Mesendoderm (in vitro differentiated cells): ENCODE measurements around the gene KLHL29.

Experiments
- DNase-seq: peaks from one replicate; pipeline ENCODE4 v3.0.0; 2013
- H2AK5ac ChIP-seq: 2 replicates; pipeline ENCODE4 v1.6.1; 2013; ENCODE audit warnings: low read length, inconsistent platforms
- H2BK120ac ChIP-seq: 2 replicates; pipeline ENCODE4 v1.6.1; 2013; ENCODE audit warnings: low read depth, mild to moderate bottlenecking, low read length, moderate library complexity, mixed read lengths
- H2BK15ac ChIP-seq: replicated peaks from 2 replicates; pipeline ENCODE4 v1.6.1; 2013; ENCODE audit warnings: low read depth, mild to moderate bottlenecking, moderate library complexity
- H2BK5ac ChIP-seq: 2 replicates; pipeline ENCODE4 v1.6.1; 2013; ENCODE audit warnings: low read length, inconsistent platforms
- H3K18ac ChIP-seq: 2 replicates; pipeline ENCODE4 v1.6.1; 2013; ENCODE audit warnings: mild to moderate bottlenecking, low read length, mixed read lengths
- H3K23ac ChIP-seq: one replicate; pipeline ENCODE4 v1.6.1; 2013; ENCODE audit warnings: low read length
- H3K27ac ChIP-seq: 2 replicates; pipeline ENCODE4 v1.5.1; 2013; ENCODE audit warnings: low read depth, mild to moderate bottlenecking, inconsistent platforms, low read length, moderate library complexity
- H3K27me3 ChIP-seq: 2 replicates; pipeline ENCODE4 v1.6.1; 2013; ENCODE audit warnings: low read length, control low read depth, mild to moderate bottlenecking, inconsistent platforms; ENCODE audit not compliant: insufficient read depth, poor library complexity
- H3K36me3 ChIP-seq: 2 replicates; pipeline ENCODE4 v1.6.1; 2013; ENCODE audit warnings: low read length, inconsistent platforms; ENCODE audit not compliant: control insufficient read depth, insufficient read depth
- H3K4ac ChIP-seq: one replicate; pipeline ENCODE4 v1.6.1; 2013; ENCODE audit warnings: low read depth, mild to moderate bottlenecking, low read length, moderate library complexity
- H3K4me1 ChIP-seq: 2 replicates; pipeline ENCODE4 v1.6.1; 2013; ENCODE audit warnings: low read depth, low read length, inconsistent platforms; ENCODE audit not compliant: control insufficient read depth
- H3K4me2 ChIP-seq: 2 replicates; pipeline ENCODE4 v1.6.1; 2013; ENCODE audit warnings: low read length
- H3K4me3 ChIP-seq: 2 replicates; pipeline ENCODE4 v1.5.1; 2013; ENCODE audit warnings: mild to moderate bottlenecking, low read length
- H3K56ac ChIP-seq: one replicate; pipeline ENCODE4 v1.6.1; 2013; ENCODE audit warnings: low read length
- H3K79me1 ChIP-seq: 2 replicates; pipeline ENCODE4 v1.6.1; 2013; ENCODE audit warnings: low read length, inconsistent platforms
- H3K79me2 ChIP-seq: 2 replicates; pipeline ENCODE4 v1.6.1; 2013; ENCODE audit warnings: mild to moderate bottlenecking, low read length; ENCODE audit not compliant: control insufficient read depth, insufficient read depth
- H3K9ac ChIP-seq: 2 replicates; pipeline ENCODE4 v1.6.1; 2013; ENCODE audit warnings: low read length, inconsistent platforms
- H4K5ac ChIP-seq: one replicate; pipeline ENCODE4 v1.6.1; 2013; ENCODE audit warnings: low read length
- H4K8ac ChIP-seq: one replicate; pipeline ENCODE4 v1.6.1; 2013; ENCODE audit warnings: low read depth, mild to moderate bottlenecking, control low read depth, low read length, moderate library complexity
- WGBS: extraction: QIAGEN DNeasy Blood & Tissue Kit; methylation state at CpG from one replicate; pipeline ENCODE4 v1.1.7; 2013; ENCODE audit warnings: low lambda C conversion rate, missing lambda C conversion rate; ENCODE audit not compliant: insufficient coverage; ENCODE audit errors: extremely low coverage; 5-methylcytosine and 5-hydroxymethylcytosine counted together

KLHL29 gene

DNA sequence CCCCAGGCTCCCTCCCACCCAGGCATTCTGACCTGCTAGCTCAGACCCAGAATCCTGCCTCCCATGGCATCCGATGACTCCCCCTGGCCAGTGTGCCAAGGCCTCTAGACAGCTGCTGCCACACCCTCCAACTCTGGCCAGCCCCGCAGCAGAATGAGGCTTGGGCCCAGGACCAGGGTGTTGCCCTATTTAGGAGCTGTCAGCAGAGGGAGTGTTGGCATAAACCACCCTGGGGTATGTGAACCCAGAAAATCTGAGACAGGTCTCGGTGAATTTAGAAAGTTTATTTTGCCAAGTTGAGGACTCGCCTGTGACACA is 134.3 kb downstream of the KLHL29 start:
- no peak overlapping the region for H3K4me3 ChIP-seq
- no peaks in the 10 kb centered on the region for H3K79me1 ChIP-seq
- WGBS, result no CpG with 5 or more reads among the region's 4 CpGs
- H3K79me2 ChIP-seq, result no peaks in the 10 kb centered on the region
- no peak overlapping the region for H4K8ac ChIP-seq
- H2BK15ac ChIP-seq, result no peak overlapping the region
- no peak overlapping the region for H3K4ac ChIP-seq
- no peak overlapping the region for H4K5ac ChIP-seq
- H3K4me1 ChIP-seq, result no peaks in the 10 kb centered on the region
- H3K36me3 ChIP-seq, result no peaks in the 10 kb centered on the region
- H2BK5ac ChIP-seq, result no peak overlapping the region
- H3K4me2 ChIP-seq, result no peak overlapping the region
- no peak overlapping the region for H3K23ac ChIP-seq
- H3K18ac ChIP-seq, result no peak overlapping the region
- no peak for DNase-seq
- no peak overlapping the region for H3K27ac ChIP-seq
- H3K27me3 ChIP-seq, result no peaks in the 10 kb centered on the region
- no peak overlapping the region for H2BK120ac ChIP-seq
- no peak overlapping the region for H3K56ac ChIP-seq
- H3K9ac ChIP-seq, result no peak overlapping the region
- H2AK5ac ChIP-seq, result no peak overlapping the region

DNA sequence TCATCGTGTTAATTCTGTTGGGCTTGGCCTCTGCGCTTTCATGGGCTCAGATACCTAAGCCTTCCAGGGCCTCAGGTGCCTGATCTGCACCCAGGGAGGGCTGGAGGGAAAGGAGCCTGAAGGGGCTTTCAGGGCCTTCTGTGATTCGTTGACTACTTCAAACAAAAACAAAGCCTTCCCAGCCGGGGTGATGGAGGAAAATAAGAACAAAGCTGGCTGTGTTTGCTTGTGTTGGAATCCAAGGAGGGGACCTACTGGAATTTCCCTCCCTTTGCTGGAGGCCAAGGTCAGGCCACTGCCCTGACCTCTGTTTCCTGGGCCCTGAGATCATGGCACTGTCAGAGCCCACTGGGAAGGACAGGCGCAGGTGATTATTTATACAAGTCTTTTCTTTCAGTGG is 135.3 kb downstream of the KLHL29 start:
- Histone ChIP-seq H3K27ac (no peak overlapping the region), H3K36me3 (no peaks in the 10 kb centered on the region), H3K56ac (no peak overlapping the region), H2AK5ac (no peak overlapping the region), H2BK120ac (no peak overlapping the region), H3K79me2 (no peaks in the 10 kb centered on the region), H3K9ac (no peak overlapping the region), H3K23ac (no peak overlapping the region), H3K4me1 (no peaks in the 10 kb centered on the region), H3K18ac (no peak overlapping the region), H2BK15ac (no peak overlapping the region), H4K8ac (no peak overlapping the region), H4K5ac (no peak overlapping the region), H3K4ac (no peak overlapping the region), H3K79me1 (no peaks in the 10 kb centered on the region), H2BK5ac (no peak overlapping the region), H3K27me3 (no peaks in the 10 kb centered on the region), H3K4me2 (no peak overlapping the region), H3K4me3 (no peak overlapping the region)
- peak; percentile 45 for DNase-seq
- WGBS, result no CpG with 5 or more reads among the region's 5 CpGs

GRCh38 chr2:23521060-23521459 is 136.1 kb downstream of the KLHL29 start:
- Histone ChIP-seq H4K5ac (no peak overlapping the region), H2AK5ac (no peak overlapping the region), H3K4ac (no peak overlapping the region), H3K4me2 (no peak overlapping the region), H3K23ac (no peak overlapping the region), H3K4me3 (no peak overlapping the region), H3K4me1 (no peaks in the 10 kb centered on the region), H3K36me3 (no peaks in the 10 kb centered on the region), H2BK120ac (no peak overlapping the region), H2BK15ac (no peak overlapping the region), H3K79me2 (no peaks in the 10 kb centered on the region), H3K27ac (no peak overlapping the region), H3K79me1 (no peaks in the 10 kb centered on the region), H3K27me3 (no peaks in the 10 kb centered on the region), H2BK5ac (no peak overlapping the region), H3K56ac (no peak overlapping the region), H4K8ac (no peak overlapping the region), H3K18ac (no peak overlapping the region), H3K9ac (no peak overlapping the region)
- no peak for DNase-seq
- WGBS, result no CpG with 5 or more reads among the region's 7 CpGs

DNA sequence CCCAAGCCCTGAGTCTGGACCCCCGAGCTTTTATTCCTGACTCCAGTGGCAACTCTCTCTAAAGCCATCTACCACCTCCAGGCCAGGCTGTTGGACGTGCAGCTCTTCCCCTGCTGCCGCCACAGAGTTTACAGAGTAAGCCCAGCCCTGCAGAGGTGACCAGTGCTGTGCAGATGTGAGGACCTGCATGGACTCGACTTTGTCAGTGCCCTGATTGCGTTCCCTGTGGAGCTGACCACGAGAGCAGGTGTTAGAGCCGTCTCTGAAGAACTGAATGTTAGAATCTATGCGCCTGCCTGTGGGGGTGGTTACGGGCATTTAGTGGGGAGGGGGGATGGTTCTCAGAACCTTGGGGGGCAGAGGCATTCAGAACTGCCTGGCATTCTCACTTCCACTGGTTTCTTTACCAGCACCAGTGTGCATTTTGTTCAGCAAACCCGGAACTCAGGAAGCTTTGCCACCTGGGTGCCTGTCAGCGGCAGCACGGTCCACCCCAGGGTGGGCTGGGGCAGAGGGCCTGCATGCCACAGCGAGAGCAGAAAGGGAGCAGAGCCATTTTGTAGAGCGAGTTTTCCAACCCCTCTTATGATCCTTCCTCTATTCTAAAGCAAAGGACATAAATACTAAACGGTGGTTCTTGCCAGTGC is 137.9 kb downstream of the KLHL29 start:
- Histone ChIP-seq H3K56ac (no peak overlapping the region), H3K4me2 (no peak overlapping the region), H3K23ac (no peak overlapping the region), H3K4ac (no peak overlapping the region), H2BK15ac (no peak overlapping the region), H3K79me1 (no peaks in the 10 kb centered on the region), H3K9ac (no peak overlapping the region), H3K4me1 (no peaks in the 10 kb centered on the region), H2AK5ac (no peak overlapping the region), H4K5ac (no peak overlapping the region), H3K27me3 (no peaks in the 10 kb centered on the region), H2BK5ac (no peak overlapping the region), H2BK120ac (no peak overlapping the region), H4K8ac (no peak overlapping the region), H3K4me3 (no peak overlapping the region), H3K27ac (no peak overlapping the region), H3K36me3 (no peaks in the 10 kb centered on the region), H3K18ac (no peak overlapping the region), H3K79me2 (no peaks in the 10 kb centered on the region)
- no peak for DNase-seq
- WGBS, result no CpG with 5 or more reads among the region's 15 CpGs

- no peak overlapping the region for H3K4ac ChIP-seq
- no peak overlapping the region for H3K18ac ChIP-seq
- H3K27ac ChIP-seq, result no peak overlapping the region
Observed at GRCh38 chr2:23523373-23524260, 138.6 kb downstream of the KLHL29 start.

More at GRCh38 chr2:23523373-23524260, 138.6 kb downstream of the KLHL29 start:
- H2BK15ac ChIP-seq, result no peak overlapping the region
- H3K9ac ChIP-seq, result no peak overlapping the region
- WGBS, result no CpG with 5 or more reads among the region's 20 CpGs
- H2BK120ac ChIP-seq, result no peak overlapping the region
- H3K36me3 ChIP-seq, result no peaks in the 10 kb centered on the region
- no peak for DNase-seq
- H3K4me1 ChIP-seq, result no peaks in the 10 kb centered on the region
- no peak overlapping the region for H3K4me3 ChIP-seq
- no peak overlapping the region for H3K56ac ChIP-seq
- H2AK5ac ChIP-seq, result no peak overlapping the region
- no peaks in the 10 kb centered on the region for H3K79me1 ChIP-seq
- H3K23ac ChIP-seq, result no peak overlapping the region
- no peaks in the 10 kb centered on the region for H3K79me2 ChIP-seq
- H3K27me3 ChIP-seq, result no peaks in the 10 kb centered on the region
- no peak overlapping the region for H4K5ac ChIP-seq
- H3K4me2 ChIP-seq, result no peak overlapping the region
- no peak overlapping the region for H4K8ac ChIP-seq
- H2BK5ac ChIP-seq, result no peak overlapping the region
